ENCODE results near the gene CBX1. TPM values are rescaled to one million over a fixed set of nuclear protein-coding genes. Genes with fewer than 3 reads are reported as not detected.
A peak's percentile ranks its signal among the peaks of the same experiment; 100 is the strongest.
"Not testable (repeated sequence)": the region's sequence is repeated elsewhere in the genome, so short reads cannot be mapped to it uniquely, and the experiment has no call there.

The CBX1 gene
- total and polyA plus RNA-seq, 4 donors, result 33.3 to 81.1 (median 49.0) TPM

GRCh38 chr17:48036693-48037035, 64.6 kb downstream of the CBX1 start:
- WGBS, 2 donors, result 18 to 20% methylated on average over 6 of the region's 6 CpGs
- Histone ChIP-seq H3K4me3 (ENCODE audit: low read length in 2 of 2) (peak overlapping the region in 1 of 2 donors; percentile 48), H3K36me3 (ENCODE audit: control insufficient read depth in 1 of 2, insufficient read depth in 2 of 2, low read length in 1 of 2) (peaks cover 0 to 3% of the 10 kb centered on the region in 2 donors), H3K27me3 (ENCODE audit: control insufficient read depth in 1 of 2, insufficient read depth in 2 of 2, low read length in 1 of 2) (no peaks in the 10 kb centered on the region), H3K27ac (ENCODE audit: low read depth in 1 of 2, low read length in 2 of 2) (peak overlapping the region in 1 of 2 donors; percentile 5), H3K4me1 (ENCODE audit: control insufficient read depth in 1 of 2, insufficient read depth in 2 of 2, low read length in 2 of 2) (peaks cover 0 to 4% of the 10 kb centered on the region in 2 donors), H3K9me3 (ENCODE audit: control insufficient read depth, low read length) (no peaks in the 10 kb centered on the region)
- intact Hi-C loops (cut with DNase I), result no loop called here
- DNase-seq (no peak), ATAC-seq (ENCODE audit: low FRiP score) (no peak)

GRCh38 chr17:48034734-48035133, 66.5 kb downstream of the CBX1 start:
- intact Hi-C loops (cut with DNase I); H3K9me3 ChIP-seq (ENCODE audit: control insufficient read depth, low read length); H3K4me3 ChIP-seq (ENCODE audit: low read length in 2 of 2); H3K27me3 ChIP-seq (ENCODE audit: control insufficient read depth in 1 of 2, insufficient read depth in 2 of 2, low read length in 1 of 2); H3K4me1 ChIP-seq (ENCODE audit: control insufficient read depth in 1 of 2, insufficient read depth in 2 of 2, low read length in 2 of 2); ATAC-seq (ENCODE audit: low FRiP score); H3K27ac ChIP-seq (ENCODE audit: low read depth in 1 of 2, low read length in 2 of 2); H3K36me3 ChIP-seq (ENCODE audit: control insufficient read depth in 1 of 2, insufficient read depth in 2 of 2, low read length in 1 of 2): not testable (repeated sequence)
- WGBS, 2 donors, result 89 to 92% methylated on average over 12 of the region's 12 CpGs
- peak in 1 of 2 donors; percentile 30 for DNase-seq

- peaks cover 0 to 3% of the 10 kb centered on the region in 2 donors for H3K36me3 ChIP-seq (ENCODE audit: control insufficient read depth in 1 of 2, insufficient read depth in 2 of 2, low read length in 1 of 2)
- ATAC-seq (ENCODE audit: low FRiP score), result no peak
- intact Hi-C loops (cut with DNase I), result no loop called here
- H3K27ac ChIP-seq (ENCODE audit: low read depth in 1 of 2, low read length in 2 of 2), result no peak overlapping the region
- no peaks in the 10 kb centered on the region for H3K9me3 ChIP-seq (ENCODE audit: control insufficient read depth, low read length)
- peak in 1 of 2 donors; percentile 28 for DNase-seq
- 85 to 87% methylated on average over 6 of the region's 6 CpGs for WGBS, 2 donors
- H3K4me3 ChIP-seq (ENCODE audit: low read length in 2 of 2), result no peak overlapping the region
- H3K27me3 ChIP-seq (ENCODE audit: control insufficient read depth in 1 of 2, insufficient read depth in 2 of 2, low read length in 1 of 2), result no peaks in the 10 kb centered on the region
- no peaks in the 10 kb centered on the region for H3K4me1 ChIP-seq (ENCODE audit: control insufficient read depth in 1 of 2, insufficient read depth in 2 of 2, low read length in 2 of 2)
Observed at GRCh38 chr17:48031966-48032365, 69.3 kb downstream of the CBX1 start.

GRCh38 chr17:48030531-48030930, 70.7 kb downstream of the CBX1 start:
- Histone ChIP-seq H3K4me3 (ENCODE audit: low read length in 2 of 2) (no peak overlapping the region), H3K9me3 (ENCODE audit: control insufficient read depth, low read length) (no peaks in the 10 kb centered on the region), H3K27me3 (ENCODE audit: control insufficient read depth in 1 of 2, insufficient read depth in 2 of 2, low read length in 1 of 2) (no peaks in the 10 kb centered on the region), H3K36me3 (ENCODE audit: control insufficient read depth in 1 of 2, insufficient read depth in 2 of 2, low read length in 1 of 2) (peaks cover 0 to 3% of the 10 kb centered on the region in 2 donors), H3K4me1 (ENCODE audit: control insufficient read depth in 1 of 2, insufficient read depth in 2 of 2, low read length in 2 of 2) (no peaks in the 10 kb centered on the region), H3K27ac (ENCODE audit: low read depth in 1 of 2, low read length in 2 of 2) (no peak overlapping the region)
- intact Hi-C loops (cut with DNase I), result no loop called here
- DNase-seq (peak; percentile 60 to 72), ATAC-seq (ENCODE audit: low FRiP score) (no peak)
- 14 to 20% methylated on average over 5 of the region's 5 CpGs for WGBS, 2 donors

GRCh38 chr17:48028736-48029135, 72.5 kb downstream of the CBX1 start:
- ATAC-seq (ENCODE audit: low FRiP score) (no peak), DNase-seq (peak in 1 of 2 donors; percentile 32)
- H3K9me3 ChIP-seq (ENCODE audit: control insufficient read depth, low read length), result no peaks in the 10 kb centered on the region
- intact Hi-C loops (cut with DNase I), result loop anchor here in 1 of 2 donors (10.0 kb wide), 1 partner anchor 566 kb away; the partner anchor contains the start of genes HOXB3 and HOXB5
- no peak overlapping the region for H3K27ac ChIP-seq (ENCODE audit: low read depth in 1 of 2, low read length in 2 of 2)
- H3K36me3 ChIP-seq (ENCODE audit: control insufficient read depth in 1 of 2, insufficient read depth in 2 of 2, low read length in 1 of 2), result peaks cover 0 to 3% of the 10 kb centered on the region in 2 donors
- H3K27me3 ChIP-seq (ENCODE audit: control insufficient read depth in 1 of 2, insufficient read depth in 2 of 2, low read length in 1 of 2), result no peaks in the 10 kb centered on the region
- no peaks in the 10 kb centered on the region for H3K4me1 ChIP-seq (ENCODE audit: control insufficient read depth in 1 of 2, insufficient read depth in 2 of 2, low read length in 2 of 2)
- 77 to 88% methylated on average over 1 of the region's 1 CpG for WGBS, 2 donors
- no peak overlapping the region for H3K4me3 ChIP-seq (ENCODE audit: low read length in 2 of 2)

- no peak for ATAC-seq (ENCODE audit: low FRiP score)
- H3K27ac ChIP-seq (ENCODE audit: low read depth in 1 of 2, low read length in 2 of 2), result no peak overlapping the region
- 90 to 91% methylated on average over 12 of the region's 12 CpGs for WGBS, 2 donors
- no peak overlapping the region for H3K4me3 ChIP-seq (ENCODE audit: low read length in 2 of 2)
- H3K9me3 ChIP-seq (ENCODE audit: control insufficient read depth, low read length), result no peaks in the 10 kb centered on the region
- no peaks in the 10 kb centered on the region for H3K36me3 ChIP-seq (ENCODE audit: control insufficient read depth in 1 of 2, insufficient read depth in 2 of 2, low read length in 1 of 2)
- intact Hi-C loops (cut with DNase I), result loop anchor here in 1 of 2 donors (2.0 to 10.0 kb wide), 2 partner anchors 21 to 567 kb away; partner anchors contain the start of genes HOXB3, HOXB5 and NFE2L1
- no peaks in the 10 kb centered on the region for H3K27me3 ChIP-seq (ENCODE audit: control insufficient read depth in 1 of 2, insufficient read depth in 2 of 2, low read length in 1 of 2)
- DNase-seq, result peak in 1 of 2 donors; percentile 50
- H3K4me1 ChIP-seq (ENCODE audit: control insufficient read depth in 1 of 2, insufficient read depth in 2 of 2, low read length in 2 of 2), result no peaks in the 10 kb centered on the region
Observed at GRCh38 chr17:48027322-48027981, 73.8 kb downstream of the CBX1 start.

GRCh38 chr17:48026502-48027321, 74.6 kb downstream of the CBX1 start:
- Histone ChIP-seq H3K27me3 (ENCODE audit: control insufficient read depth in 1 of 2, insufficient read depth in 2 of 2, low read length in 1 of 2) (no peaks in the 10 kb centered on the region), H3K4me1 (ENCODE audit: control insufficient read depth in 1 of 2, insufficient read depth in 2 of 2, low read length in 2 of 2) (no peaks in the 10 kb centered on the region), H3K9me3 (ENCODE audit: control insufficient read depth, low read length) (no peaks in the 10 kb centered on the region), H3K27ac (ENCODE audit: low read depth in 1 of 2, low read length in 2 of 2) (peak overlapping the region in 1 of 2 donors; percentile 69), H3K4me3 (ENCODE audit: low read length in 2 of 2) (no peak overlapping the region), H3K36me3 (ENCODE audit: control insufficient read depth in 1 of 2, insufficient read depth in 2 of 2, low read length in 1 of 2) (no peaks in the 10 kb centered on the region)
- 7 to 10% methylated on average over 18 of the region's 18 CpGs for WGBS, 2 donors
- peak; percentile 79 for ATAC-seq (ENCODE audit: low FRiP score)
- DNase-seq, result peak; percentile 93 to 94
- intact Hi-C loops (cut with DNase I), result loop anchor here (1.0 to 10.0 kb wide), 4 partner anchors 22 to 568 kb away; partner anchors contain the start of genes HOXB3 (in 1 of the 2), HOXB5 (in 1 of the 2) and NFE2L1 (in 1 of the 2)

GRCh38 chr17:48025904-48026501, 75.3 kb downstream of the CBX1 start:
- WGBS, 2 donors, result 2 to 3% methylated on average over 8 of the region's 8 CpGs
- intact Hi-C loops (cut with DNase I), result loop anchor here (1.0 to 10.0 kb wide), 4 partner anchors 23 to 569 kb away; partner anchors contain the start of genes HOXB3 (in 1 of the 2), HOXB5 (in 1 of the 2) and NFE2L1 (in 1 of the 2)
- H3K4me1 ChIP-seq (ENCODE audit: control insufficient read depth in 1 of 2, insufficient read depth in 2 of 2, low read length in 2 of 2), result no peaks in the 10 kb centered on the region
- ATAC-seq (ENCODE audit: low FRiP score) (no peak), DNase-seq (peak in 1 of 2 donors; percentile 63)
- H3K27ac ChIP-seq (ENCODE audit: low read depth in 1 of 2, low read length in 2 of 2), result peak overlapping the region; percentile 62 to 69
- no peaks in the 10 kb centered on the region for H3K9me3 ChIP-seq (ENCODE audit: control insufficient read depth, low read length)
- H3K4me3 ChIP-seq (ENCODE audit: low read length in 2 of 2), result no peak overlapping the region
- H3K27me3 ChIP-seq (ENCODE audit: control insufficient read depth in 1 of 2, insufficient read depth in 2 of 2, low read length in 1 of 2), result no peaks in the 10 kb centered on the region
- no peaks in the 10 kb centered on the region for H3K36me3 ChIP-seq (ENCODE audit: control insufficient read depth in 1 of 2, insufficient read depth in 2 of 2, low read length in 1 of 2)

All from aorta (tissue), 5 donors.